Measurements from ENCODE around the gene TECRL. TPM values are rescaled to one million over a fixed set of nuclear protein-coding genes. Genes with fewer than 3 reads are reported as not detected.
A peak's percentile ranks its signal among the peaks of the same experiment; 100 is the strongest.

TECRL gene
- under 1 TPM in 1 of 8 experiments, not detected in 7; 0.14 TPM for total RNA-seq

- ATAC-seq (replicated peaks in 6 of 8), result no peak
- Histone ChIP-seq H3K4me3 (no peak within 1 kb of the TSS), H3K4me1 (replicated peaks in 1 of 2) (no peaks in the 10 kb centered on the region), H3K27ac (no peak within 1 kb of the TSS)
- in situ Hi-C loops (cut with MboI; ENCODE audit: low pct_unique_long_range_greater_than_20kb in 2 of 9, low sequenced_read_pairs in 9 of 9, unreplicated experiment in 9 of 9), result no loop called here
- WGBS, 10 experiments, result 0 to 97% (median 77%) methylated on average over 3 to 4 of the region's 4 CpGs; no CpG with 5 or more reads in 2 of the 10 experiments
Measured at GRCh38 chr4:64409300-64409699, at the start of gene TECRL. Gene TECRL, minus strand, starts transcription at chr4:64409450. Its CDS starts 99 bp downstream, at chr4:64409351.

- no peak for ATAC-seq (replicated peaks in 6 of 8)
- H3K27ac ChIP-seq, result no peak overlapping the region
- in situ Hi-C loops (cut with MboI; ENCODE audit: low pct_unique_long_range_greater_than_20kb in 2 of 9, low sequenced_read_pairs in 9 of 9, unreplicated experiment in 9 of 9), result no loop called here
- no peak overlapping the region for H3K4me3 ChIP-seq
- no peaks in the 10 kb centered on the region for H3K4me1 ChIP-seq (replicated peaks in 1 of 2)
- WGBS, 10 experiments, result 40 to 85% (median 68%) methylated on average over 1 to 8 of the region's 10 CpGs; no CpG with 5 or more reads in 4 of the 10 experiments
Measured at GRCh38 chr4:64432674-64433073, 23.4 kb upstream of the TECRL start.

GRCh38 chr4:64430933-64431332, 21.7 kb upstream of the TECRL start:
- H3K4me3 ChIP-seq, result no peak overlapping the region
- ATAC-seq (replicated peaks in 6 of 8), result no peak
- in situ Hi-C loops (cut with MboI; ENCODE audit: low pct_unique_long_range_greater_than_20kb in 2 of 9, low sequenced_read_pairs in 9 of 9, unreplicated experiment in 9 of 9), result no loop called here
- no peaks in the 10 kb centered on the region for H3K4me1 ChIP-seq (replicated peaks in 1 of 2)
- no peak overlapping the region for H3K27ac ChIP-seq
- 0 to 100% (median 83%) methylated on average over 1 to 3 of the region's 6 CpGs; no CpG with 5 or more reads in 5 of the 10 experiments for WGBS, 10 experiments

- in situ Hi-C loops (cut with MboI; ENCODE audit: low pct_unique_long_range_greater_than_20kb in 2 of 9, low sequenced_read_pairs in 9 of 9, unreplicated experiment in 9 of 9), result no loop called here
- peak in 6 of 8 experiments; percentile 38 to 88 (median 76) for ATAC-seq (replicated peaks in 6 of 8)
Measured at GRCh38 chr4:64417974-64418373, 8.7 kb upstream of the TECRL start.

GRCh38 chr4:64407000-64407399, 2.2 kb downstream of the TECRL start:
- H3K4me3 ChIP-seq, result no peak overlapping the region
- WGBS, 10 experiments, result 0 to 100% (median 60%) methylated on average over 1 of the region's 1 CpG; no CpG with 5 or more reads in 1 of the 10 experiments
- H3K27ac ChIP-seq, result no peak overlapping the region
- peak in 1 of 8 experiments; percentile 50 for ATAC-seq (replicated peaks in 6 of 8)
- in situ Hi-C loops (cut with MboI; ENCODE audit: low pct_unique_long_range_greater_than_20kb in 2 of 9, low sequenced_read_pairs in 9 of 9, unreplicated experiment in 9 of 9), result no loop called here
- no peaks in the 10 kb centered on the region for H3K4me1 ChIP-seq (replicated peaks in 1 of 2)

More at GRCh38 chr4:64417974-64418373, 8.7 kb upstream of the TECRL start:
- no peaks in the 10 kb centered on the region for H3K4me1 ChIP-seq (replicated peaks in 1 of 2)
- H3K4me3 ChIP-seq, result no peak overlapping the region
- no peak overlapping the region for H3K27ac ChIP-seq
- WGBS, 10 experiments, result 0 to 50% (median 18%) methylated on average over 1 of the region's 1 CpG; no CpG with 5 or more reads in 3 of the 10 experiments

GRCh38 chr4:64405761-64406160, 3.5 kb downstream of the TECRL start:
- WGBS, 10 experiments, result 24 to 98% (median 79%) methylated on average over 1 to 11 of the region's 11 CpGs
- no peak for ATAC-seq (replicated peaks in 6 of 8)
- Histone ChIP-seq H3K4me1 (replicated peaks in 1 of 2) (no peaks in the 10 kb centered on the region), H3K27ac (no peak overlapping the region), H3K4me3 (no peak overlapping the region)
- in situ Hi-C loops (cut with MboI; ENCODE audit: low pct_unique_long_range_greater_than_20kb in 2 of 9, low sequenced_read_pairs in 9 of 9, unreplicated experiment in 9 of 9), result no loop called here

- Histone ChIP-seq H3K4me3 (no peak overlapping the region), H3K4me1 (replicated peaks in 1 of 2) (no peaks in the 10 kb centered on the region), H3K27ac (no peak overlapping the region)
- in situ Hi-C loops (cut with MboI; ENCODE audit: low pct_unique_long_range_greater_than_20kb in 2 of 9, low sequenced_read_pairs in 9 of 9, unreplicated experiment in 9 of 9), result no loop called here
- 0 to 86% (median 71%) methylated on average over 1 to 2 of the region's 2 CpGs for WGBS, 10 experiments
- no peak for ATAC-seq (replicated peaks in 6 of 8)
Measured at GRCh38 chr4:64402684-64403083, 6.6 kb downstream of the TECRL start.

GRCh38 chr4:64399313-64400109, 9.7 kb downstream of the TECRL start:
- no peak for ATAC-seq (replicated peaks in 6 of 8)
- Histone ChIP-seq H3K4me1 (replicated peaks in 1 of 2) (no peaks in the 10 kb centered on the region), H3K4me3 (no peak overlapping the region), H3K27ac (no peak overlapping the region)
- WGBS, 10 experiments, result 0 to 100% (median 62%) methylated on average over 1 to 5 of the region's 5 CpGs
- in situ Hi-C loops (cut with MboI; ENCODE audit: low pct_unique_long_range_greater_than_20kb in 2 of 9, low sequenced_read_pairs in 9 of 9, unreplicated experiment in 9 of 9), result no loop called here

- Histone ChIP-seq H3K4me1 (replicated peaks in 1 of 2) (no peaks in the 10 kb centered on the region), H3K27ac (no peak overlapping the region), H3K4me3 (no peak overlapping the region)
- in situ Hi-C loops (cut with MboI; ENCODE audit: low pct_unique_long_range_greater_than_20kb in 2 of 9, low sequenced_read_pairs in 9 of 9, unreplicated experiment in 9 of 9), result no loop called here
- no peak for ATAC-seq (replicated peaks in 6 of 8)
- WGBS, 10 experiments, result 0 to 100% (median 75%) methylated on average over 1 to 3 of the region's 3 CpGs; no CpG with 5 or more reads in 1 of the 10 experiments
Measured at GRCh38 chr4:64394469-64394868, 14.8 kb downstream of the TECRL start.

GRCh38 chr4:64388252-64388651, 21.0 kb downstream of the TECRL start:
- WGBS, 10 experiments, result 0 to 100% (median 92%) methylated on average over 1 of the region's 1 CpG; no CpG with 5 or more reads in 1 of the 10 experiments
- ATAC-seq (replicated peaks in 6 of 8), result no peak
- no peaks in the 10 kb centered on the region for H3K4me1 ChIP-seq (replicated peaks in 1 of 2)
- no peak overlapping the region for H3K4me3 ChIP-seq
- H3K27ac ChIP-seq, result no peak overlapping the region
- in situ Hi-C loops (cut with MboI; ENCODE audit: low pct_unique_long_range_greater_than_20kb in 2 of 9, low sequenced_read_pairs in 9 of 9, unreplicated experiment in 9 of 9), result no loop called here

- peak in 3 of 8 experiments; percentile 26 to 99 (median 66) for ATAC-seq (replicated peaks in 6 of 8)
- in situ Hi-C loops (cut with MboI; ENCODE audit: low pct_unique_long_range_greater_than_20kb in 2 of 9, low sequenced_read_pairs in 9 of 9, unreplicated experiment in 9 of 9), result no loop called here
- Histone ChIP-seq H3K4me1 (replicated peaks in 1 of 2) (no peaks in the 10 kb centered on the region), H3K27ac (no peak overlapping the region), H3K4me3 (no peak overlapping the region)
- 0 to 63% methylated on average over 1 of the region's 1 CpG; no CpG with 5 or more reads in 8 of the 10 experiments for WGBS, 10 experiments
Measured at GRCh38 chr4:64385220-64385619, 24.0 kb downstream of the TECRL start.

- in situ Hi-C loops (cut with MboI; ENCODE audit: low pct_unique_long_range_greater_than_20kb in 2 of 9, low sequenced_read_pairs in 9 of 9, unreplicated experiment in 9 of 9), result no loop called here
- no CpG with 5 or more reads among the region's 1 CpG for WGBS, 10 experiments
Measured at GRCh38 chr4:64384237-64385203, 24.7 kb downstream of the TECRL start.

GRCh38 chr4:64368741-64369140, 40.5 kb downstream of the TECRL start:
- Histone ChIP-seq H3K27ac (no peak overlapping the region), H3K4me1 (replicated peaks in 1 of 2) (no peaks in the 10 kb centered on the region), H3K4me3 (no peak overlapping the region)
- WGBS, 10 experiments, result 0 to 25% (median 12%) methylated on average over 1 of the region's 1 CpG; no CpG with 5 or more reads in 2 of the 10 experiments
- in situ Hi-C loops (cut with MboI; ENCODE audit: low pct_unique_long_range_greater_than_20kb in 2 of 9, low sequenced_read_pairs in 9 of 9, unreplicated experiment in 9 of 9), result no loop called here
- ATAC-seq (replicated peaks in 6 of 8), result no peak

More at GRCh38 chr4:64384237-64385203, 24.7 kb downstream of the TECRL start:
- Histone ChIP-seq H3K4me1 (replicated peaks in 1 of 2) (no peaks in the 10 kb centered on the region), H3K27ac (no peak overlapping the region), H3K4me3 (no peak overlapping the region)
- no peak for ATAC-seq (replicated peaks in 6 of 8)
